GM12891 (cell line): ENCODE results near the gene ARHGAP19.

ENCODE experiments used
- POLR2A ChIP-seq: IDR thresholded peaks from 2 replicates; pipeline ENCODE4 v1.6.1; 2011; ENCODE audit warnings: low read depth, low read length, control low read depth
- POLR2AphosphoS5 ChIP-seq: IDR thresholded peaks from 2 replicates; pipeline ENCODE4 v1.6.1; 2011; ENCODE audit warnings: low read depth, low read length, control low read depth
- TAF1 ChIP-seq: IDR thresholded peaks from 2 replicates; pipeline ENCODE4 v1.6.1; 2011; ENCODE audit warnings: low read depth, low read length, control low read depth

- TF ChIP-seq POLR2A (no peak), POLR2AphosphoS5 (no peak), TAF1 (no peak)
Measured at GRCh38 chr10:97320480-97321031, 28.1 kb upstream of the ARHGAP19 start.
